B cell (primary cell): Measurements from ENCODE around the gene CRIM1. TPM values are rescaled to one million over a fixed set of nuclear protein-coding genes. Genes with fewer than 3 reads are reported as not detected.

Experiments used
- ATAC-seq: fragments of 200-7000 bp; cut with Tn5 transposase; one replicate; pipeline ENCODE4 v1.10.0; 2021; ENCODE audit warnings: low read depth, mild to moderate bottlenecking, moderate number of reproducible peaks, moderate library complexity
- CTCF ChIA-PET: fragments of 350-600 bp; sonication (Branson Sonifier 250); formaldehyde crosslinking; loops from one replicate; lab custom pipeline; 2021; ENCODE audit warnings: antibody characterized with exemption, inconsistent platforms; lab: Charles Lee
- POLR2A ChIA-PET: fragments of 350-600 bp; sonication (Branson Sonifier 250); formaldehyde crosslinking; loops from one replicate; lab custom pipeline; 2021; ENCODE audit warnings: antibody characterized with exemption; lab: Charles Lee
- DNase-seq: peaks from one replicate; pipeline ENCODE4 v3.0.0; 2013
- H2AFZ ChIP-seq: 2 replicates; pipeline ENCODE4 v1.6.1; 2012; ENCODE audit warnings: mild to moderate bottlenecking, low read depth, low read length; ENCODE audit not compliant: insufficient read depth, poor library complexity, severe bottlenecking
- H3K27ac ChIP-seq, 2 donors: 1 replicate in 1 of 2; 2 replicates in 1 of 2; pipeline ENCODE4 v1.5.1; 2012 to 2013; ENCODE audit warnings: low read length in 2 of 2, mild to moderate bottlenecking in 2 of 2, moderate library complexity in 1 of 2
- H3K27me3 ChIP-seq, 4 experiments: fragments of 200-600 bp in 1 of 4; sonication (generic) in 1 of 4; replicated peaks in 1 of 4; 1 replicate in 2 of 4; 2 replicates in 2 of 4; pipeline versions ENCODE4 v1.6.1 to v1.7.0; 2013 to 2016; ENCODE audit warnings: low read length in 3 of 4, mild to moderate bottlenecking in 2 of 4, mixed read lengths in 1 of 4, moderate library complexity in 1 of 4; ENCODE audit not compliant: insufficient read depth in 4 of 4, control insufficient read depth in 3 of 4; ENCODE audit errors: control extremely low read depth in 1 of 4
- H3K36me3 ChIP-seq, 2 experiments: replicated peaks in 1 of 2; 1 replicate in 1 of 2; 2 replicates in 1 of 2; pipeline versions ENCODE4 v1.6.1 to v1.7.1; 2013; ENCODE audit warnings: low read length in 1 of 2; ENCODE audit not compliant: insufficient read depth in 2 of 2, control insufficient read depth in 1 of 2; ENCODE audit errors: control extremely low read depth in 1 of 2, extremely low read depth in 1 of 2
- H3K4me1 ChIP-seq, 2 donors: fragments of 200-600 bp in 1 of 2; sonication (generic) in 1 of 2; 1 replicate in 1 of 2; 2 replicates in 1 of 2; pipeline versions ENCODE4 v1.5.1 to v1.6.1; 2013 to 2017; ENCODE audit warnings: low read length in 2 of 2; ENCODE audit not compliant: control insufficient read depth in 2 of 2, insufficient read depth in 2 of 2
- H3K4me2 ChIP-seq: replicated peaks from 2 replicates; pipeline ENCODE3; 2012; ENCODE audit warnings: mild to moderate bottlenecking, low read depth, low read length; ENCODE audit not compliant: poor library complexity, severe bottlenecking
- H3K4me3 ChIP-seq, 5 experiments: fragments of 200-600 bp in 1 of 5; sonication (generic) in 1 of 5; 1 replicate in 3 of 5; 2 replicates in 2 of 5; pipeline versions ENCODE4 v1.5.1 to v1.7.0; 2011 to 2016; ENCODE audit warnings: low read length in 4 of 5, mild to moderate bottlenecking in 4 of 5, low read depth in 2 of 5, control low read depth in 1 of 5, moderate library complexity in 1 of 5; ENCODE audit not compliant: insufficient read depth in 1 of 5; ENCODE audit errors: control extremely low read depth in 1 of 5, extremely low read depth in 1 of 5
- H3K79me2 ChIP-seq: fragments of 200-600 bp; sonication (generic); one replicate; pipeline ENCODE4 v1.6.0; 2016; ENCODE audit warnings: low read length; ENCODE audit not compliant: control insufficient read depth, insufficient read depth
- H3K9ac ChIP-seq: fragments of 200-600 bp; sonication (generic); 2 replicates; pipeline ENCODE4 v1.6.1; 2017; ENCODE audit warnings: mild to moderate bottlenecking, low read length, moderate library complexity
- H3K9me3 ChIP-seq, 3 donors: one replicate each; pipeline versions ENCODE4 v1.6.1 to v1.7.1; 2013; ENCODE audit warnings: low read length in 2 of 3; ENCODE audit not compliant: control insufficient read depth in 2 of 3, insufficient read depth in 1 of 3; ENCODE audit errors: control extremely low read depth in 1 of 3
- H4K20me1 ChIP-seq: 2 replicates; pipeline ENCODE4 v1.6.0; 2012; ENCODE audit warnings: mild to moderate bottlenecking, low read length; ENCODE audit not compliant: insufficient read depth, control insufficient read depth, poor library complexity, severe bottlenecking
- H3K27ac Mint-ChIP-seq: one replicate; pipeline ENCODE4 v1.8.0; 2021; ENCODE audit warnings: mixed read lengths
- H3K27me3 Mint-ChIP-seq: one replicate; pipeline ENCODE4 v1.8.0; 2021; ENCODE audit warnings: mixed read lengths
- H3K4me1 Mint-ChIP-seq: one replicate; pipeline ENCODE4 v1.8.0; 2021; ENCODE audit warnings: mixed read lengths
- H3K4me3 Mint-ChIP-seq: one replicate; pipeline ENCODE4 v1.8.0; 2021; ENCODE audit warnings: mixed read lengths
- H3K9me3 Mint-ChIP-seq: one replicate; pipeline ENCODE4 v1.8.0; 2022; ENCODE audit warnings: mixed read lengths; ENCODE audit not compliant: insufficient read depth
- EZH2 ChIP-seq: IDR thresholded peaks from 2 replicates; pipeline ENCODE4 v1.6.1; 2012; ENCODE audit warnings: borderline replicate concordance, low read depth, mild to moderate bottlenecking, moderate library complexity, low read length; ENCODE audit not compliant: insufficient read depth, poor library complexity, severe bottlenecking
- WGBS: methylation state at CpG from one replicate; pipeline ENCODE4 v1.1.5; 2013; ENCODE audit warnings: missing lambda C conversion rate; ENCODE audit not compliant: insufficient coverage; 5-methylcytosine and 5-hydroxymethylcytosine counted together
- intact Hi-C: fragments of 100-400 bp; cut with micrococcal nuclease; formaldehyde crosslinking; loops from one replicate; pipeline ENCODE4 v1.10.0; 2022
- polyA plus RNA-seq: library from polyadenylated mRNA; depleted of rRNA; stranded (reverse); fragments of >200 nt; gene quantifications from 2 replicates; pipeline ENCODE4 v1.2.3, GENCODE V29; 2012
- total RNA-seq, 2 donors: library from RNA; stranded (reverse); fragments of 120-200 nt in 1 of 2; gene quantifications; 1 replicate in 1 of 2; 2 replicates in 1 of 2; pipeline versions ENCODE4 v1.2.3 to v1.2.4, GENCODE V29; 2013 to 2022
- TF ChIP-seq, protein P1 (sequence below): fragments of 200-600 bp; IDR thresholded peaks from one replicate; pipeline ENCODE4 v1.8.0; 2022; ENCODE audit warnings: antibody characterized with exemption, mild to moderate bottlenecking

Gene CRIM1
- total and polyA plus RNA-seq, 2 donors (not counting 1 experiment from before 2014, with no cell fraction given): 1.3 to 5.0 TPM

DNA sequence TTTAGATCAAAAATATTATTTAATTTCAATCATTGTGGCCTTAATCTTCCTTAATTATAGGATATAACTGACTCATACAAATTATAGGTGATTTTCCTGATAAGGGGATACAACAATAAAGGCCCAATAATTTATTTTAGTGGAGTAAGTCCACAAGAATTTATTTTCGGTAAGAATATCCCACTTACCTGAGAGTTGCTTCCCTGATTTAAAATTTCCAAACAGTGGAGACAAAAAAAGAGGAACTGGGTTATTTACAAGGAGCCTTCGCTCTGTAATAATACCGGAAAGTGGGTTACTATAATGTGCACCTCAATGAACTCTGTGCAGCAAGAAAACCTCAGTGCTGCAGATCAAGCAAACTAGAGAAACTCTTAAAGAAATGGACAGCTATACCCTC, 200.2 kb downstream of the CRIM1 start:
- DNase-seq (no peak), ATAC-seq (no peak)
- TF ChIP-seq EZH2: no peak
- TF ChIP-seq, protein P1, sequence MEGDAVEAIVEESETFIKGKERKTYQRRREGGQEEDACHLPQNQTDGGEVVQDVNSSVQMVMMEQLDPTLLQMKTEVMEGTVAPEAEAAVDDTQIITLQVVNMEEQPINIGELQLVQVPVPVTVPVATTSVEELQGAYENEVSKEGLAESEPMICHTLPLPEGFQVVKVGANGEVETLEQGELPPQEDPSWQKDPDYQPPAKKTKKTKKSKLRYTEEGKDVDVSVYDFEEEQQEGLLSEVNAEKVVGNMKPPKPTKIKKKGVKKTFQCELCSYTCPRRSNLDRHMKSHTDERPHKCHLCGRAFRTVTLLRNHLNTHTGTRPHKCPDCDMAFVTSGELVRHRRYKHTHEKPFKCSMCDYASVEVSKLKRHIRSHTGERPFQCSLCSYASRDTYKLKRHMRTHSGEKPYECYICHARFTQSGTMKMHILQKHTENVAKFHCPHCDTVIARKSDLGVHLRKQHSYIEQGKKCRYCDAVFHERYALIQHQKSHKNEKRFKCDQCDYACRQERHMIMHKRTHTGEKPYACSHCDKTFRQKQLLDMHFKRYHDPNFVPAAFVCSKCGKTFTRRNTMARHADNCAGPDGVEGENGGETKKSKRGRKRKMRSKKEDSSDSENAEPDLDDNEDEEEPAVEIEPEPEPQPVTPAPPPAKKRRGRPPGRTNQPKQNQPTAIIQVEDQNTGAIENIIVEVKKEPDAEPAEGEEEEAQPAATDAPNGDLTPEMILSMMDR: no peak
- Mint-ChIP-seq H3K27me3 (no peaks in the 10 kb centered on the region), H3K9me3 (no peaks in the 10 kb centered on the region), H3K4me1 (no peaks in the 10 kb centered on the region), H3K27ac (no peak overlapping the region), H3K4me3 (no peak overlapping the region)
- H2AFZ ChIP-seq: no peak overlapping the region
- H3K9ac ChIP-seq: no peak overlapping the region
- no peaks in the 10 kb centered on the region for H3K4me1 ChIP-seq
- POLR2A ChIA-PET: no interaction called here
- H3K4me3 ChIP-seq: no peak overlapping the region
- H4K20me1 ChIP-seq: no peaks in the 10 kb centered on the region
- H3K4me2 ChIP-seq: no peak overlapping the region
- CTCF ChIA-PET: interaction anchor here (0.8 kb wide), 1 partner anchor 12 kb away, joined by 3 read pairs; no protein-coding TSS in a partner anchor
- H3K79me2 ChIP-seq: no peaks in the 10 kb centered on the region
- peaks cover 0 to 41% of the 10 kb centered on the region in 2 experiments for H3K36me3 ChIP-seq
- H3K27ac ChIP-seq: no peak overlapping the region
- no peaks in the 10 kb centered on the region for H3K9me3 ChIP-seq
- WGBS: no CpG with 5 or more reads among the region's 3 CpGs
- intact Hi-C loops: no loop called here
- no peaks in the 10 kb centered on the region for H3K27me3 ChIP-seq

DNA sequence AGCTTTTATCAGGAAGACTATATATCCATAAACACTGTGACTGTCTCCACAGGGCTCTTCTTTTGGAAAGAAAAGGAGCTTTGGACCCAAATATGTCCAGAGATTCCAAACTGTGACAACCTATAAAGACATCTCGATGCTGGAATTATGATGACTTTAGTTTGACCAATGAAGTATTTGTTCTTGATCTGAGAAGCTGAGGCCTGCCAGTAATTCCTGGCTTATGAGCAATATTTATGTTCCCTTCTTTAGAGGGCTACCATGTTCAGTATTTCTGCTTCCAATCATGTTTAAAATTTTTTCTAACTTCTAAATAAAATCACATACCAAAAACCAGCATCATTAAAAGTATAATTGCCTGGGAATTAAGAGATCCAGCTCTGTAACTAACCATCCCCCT, 201.3 kb downstream of the CRIM1 start:
- no CpG with 5 or more reads among the region's 1 CpG for WGBS
- no peaks in the 10 kb centered on the region for H3K9me3 ChIP-seq
- no peaks in the 10 kb centered on the region for H3K27me3 ChIP-seq
- no peak for DNase-seq
- Mint-ChIP-seq H3K9me3 (no peaks in the 10 kb centered on the region), H3K27ac (no peak overlapping the region), H3K4me1 (no peaks in the 10 kb centered on the region), H3K4me3 (no peak overlapping the region), H3K27me3 (no peaks in the 10 kb centered on the region)
- H3K36me3 ChIP-seq: peaks cover 0 to 36% of the 10 kb centered on the region in 2 experiments
- no peak overlapping the region for H3K4me3 ChIP-seq
- POLR2A ChIA-PET: no interaction called here
- no peak overlapping the region for H3K27ac ChIP-seq
- H4K20me1 ChIP-seq: no peaks in the 10 kb centered on the region
- H3K4me2 ChIP-seq: no peak overlapping the region
- TF ChIP-seq, protein P1: no peak
- no peak for TF ChIP-seq EZH2
- ATAC-seq: no peak
- H3K9ac ChIP-seq: no peak overlapping the region
- intact Hi-C loops: no loop called here
- H2AFZ ChIP-seq: no peak overlapping the region
- no peaks in the 10 kb centered on the region for H3K4me1 ChIP-seq
- no peaks in the 10 kb centered on the region for H3K79me2 ChIP-seq
- CTCF ChIA-PET: interaction anchor here (0.8 kb wide), 1 partner anchor 13 kb away, joined by 3 read pairs; no protein-coding TSS in a partner anchor
